NAMALWA (cell line): ENCODE results near the gene CCDC107.
"Not testable (repeated sequence)": the region's sequence is repeated elsewhere in the genome, so short reads cannot be mapped to it uniquely, and the experiment has no call there.

Experiments used
- DNase-seq: peaks from one replicate; pipeline ENCODE4 v3.0.0-alpha.2; 2015; ENCODE audit warnings: low spot score

CCDC107 gene

DNA sequence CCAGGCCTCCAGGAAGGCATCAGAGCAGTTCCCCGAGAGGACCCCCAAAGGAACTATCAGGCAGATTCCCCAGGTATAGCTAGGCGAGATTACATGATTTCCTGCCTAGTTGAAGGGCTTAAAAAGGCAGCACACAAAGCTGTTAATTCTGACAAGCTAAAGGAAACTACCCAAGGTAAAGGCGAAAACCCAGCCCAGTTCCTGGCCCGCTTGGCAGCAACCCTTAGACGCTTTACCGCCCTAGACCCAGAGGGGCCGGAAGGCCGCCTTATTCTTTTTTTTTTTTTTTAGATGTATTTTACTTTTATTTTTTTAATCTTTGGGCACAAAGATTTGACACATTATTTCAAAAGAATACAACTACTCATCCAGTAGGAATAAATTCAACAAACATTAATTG is 19.3 kb upstream of the CCDC107 start:
- DNase-seq, result peak; percentile 53

DNA sequence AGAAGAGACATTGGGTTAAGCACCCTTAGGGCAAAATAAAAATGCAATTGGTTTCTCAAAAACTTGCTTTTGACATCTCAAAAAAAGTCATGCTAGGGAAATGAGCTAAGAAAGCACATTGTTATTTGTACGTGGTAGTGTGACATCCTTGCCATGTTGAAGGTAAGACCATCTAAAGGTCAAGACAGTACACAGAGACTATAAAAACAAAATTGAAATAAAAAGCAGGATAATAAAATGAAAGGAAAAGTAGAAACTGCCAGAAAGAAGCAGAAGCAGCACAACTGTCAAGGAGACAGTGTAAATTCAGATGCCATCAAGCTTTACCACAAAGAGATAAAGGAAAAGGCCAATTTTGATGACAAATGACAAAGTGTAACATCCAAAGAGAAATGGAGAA is 18.9 kb upstream of the CCDC107 start:
- DNase-seq, result not testable (repeated sequence)

DNA sequence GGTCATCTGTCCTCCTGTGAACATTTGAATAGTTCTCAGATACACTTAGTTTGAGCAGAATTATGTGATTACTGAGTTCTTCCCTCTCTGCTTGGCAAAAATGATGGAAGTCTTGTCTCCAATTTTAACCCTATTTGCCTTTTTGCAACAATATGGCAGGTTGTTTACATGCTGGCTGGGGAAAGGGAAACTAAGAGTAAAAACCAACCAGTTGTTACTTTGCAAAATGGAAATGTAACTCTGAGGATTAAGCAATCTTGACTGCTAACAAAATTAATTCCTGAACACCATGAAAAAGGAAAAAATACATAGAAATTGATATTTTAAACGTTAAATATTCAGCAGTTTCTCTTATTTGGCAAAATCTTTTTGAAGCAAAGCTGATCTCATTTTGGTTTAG is 18.5 kb upstream of the CCDC107 start:
- no peak for DNase-seq

DNA sequence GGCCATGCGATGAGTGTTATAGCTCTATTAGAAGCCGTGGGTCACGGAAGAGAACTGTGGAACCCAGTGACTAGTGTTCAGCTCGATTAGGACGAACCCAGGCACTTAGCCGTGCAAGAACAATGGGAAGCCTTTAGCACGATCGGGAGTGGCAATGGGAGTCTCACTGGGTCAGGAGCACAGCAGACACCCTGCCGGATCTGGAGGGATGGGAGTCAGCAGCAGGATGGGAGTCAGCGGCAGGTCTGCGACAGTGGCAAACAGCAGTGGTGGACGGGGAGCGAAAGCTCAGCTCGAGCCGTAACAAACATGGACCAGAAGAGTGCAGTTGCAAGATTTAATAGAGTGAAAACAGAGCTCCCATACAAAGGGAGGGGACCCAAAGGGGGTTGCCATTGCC is 17.7 kb upstream of the CCDC107 start:
- DNase-seq, result not testable (repeated sequence)

DNA sequence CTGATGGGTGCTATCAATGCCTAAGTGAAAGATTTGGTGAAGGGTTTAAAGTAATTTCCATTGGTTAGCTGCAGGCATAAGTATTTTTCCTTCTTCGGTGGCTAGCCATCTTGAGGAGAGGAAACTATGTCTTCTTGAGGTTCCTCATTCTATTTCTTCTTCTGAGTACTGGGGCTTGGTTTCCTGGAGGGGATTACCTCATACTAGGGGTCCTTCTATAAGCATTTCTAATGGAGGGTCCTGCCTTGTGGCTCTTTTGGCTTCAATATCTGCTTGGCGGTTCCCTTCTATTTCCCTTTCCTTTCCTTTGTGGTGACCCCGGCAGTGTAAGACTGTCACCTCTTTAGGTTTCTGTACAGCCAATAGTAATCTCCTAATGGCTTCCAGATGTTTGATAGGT is 16.6 kb upstream of the CCDC107 start:
- DNase-seq, result not testable (repeated sequence)

DNA sequence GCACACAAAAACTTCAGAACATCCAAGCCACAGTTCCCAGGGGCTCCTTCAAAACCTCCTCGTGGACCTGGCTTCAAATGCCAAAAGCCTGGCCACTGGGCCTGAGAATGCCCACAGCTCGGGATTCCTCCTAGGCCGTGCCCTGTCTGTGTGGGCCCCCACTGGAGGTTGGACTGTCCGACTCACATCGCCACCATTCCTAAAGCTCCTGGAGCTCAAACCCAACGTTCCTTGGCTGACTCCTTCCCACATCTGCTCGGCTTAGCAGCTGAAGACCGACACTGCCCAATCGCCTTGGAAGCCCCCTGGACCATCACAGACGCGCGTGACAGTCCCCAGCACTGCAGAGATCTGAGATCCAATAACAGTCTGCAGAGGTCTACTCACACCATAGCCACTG is 15.0 kb upstream of the CCDC107 start:
- DNase-seq, result no peak

DNA sequence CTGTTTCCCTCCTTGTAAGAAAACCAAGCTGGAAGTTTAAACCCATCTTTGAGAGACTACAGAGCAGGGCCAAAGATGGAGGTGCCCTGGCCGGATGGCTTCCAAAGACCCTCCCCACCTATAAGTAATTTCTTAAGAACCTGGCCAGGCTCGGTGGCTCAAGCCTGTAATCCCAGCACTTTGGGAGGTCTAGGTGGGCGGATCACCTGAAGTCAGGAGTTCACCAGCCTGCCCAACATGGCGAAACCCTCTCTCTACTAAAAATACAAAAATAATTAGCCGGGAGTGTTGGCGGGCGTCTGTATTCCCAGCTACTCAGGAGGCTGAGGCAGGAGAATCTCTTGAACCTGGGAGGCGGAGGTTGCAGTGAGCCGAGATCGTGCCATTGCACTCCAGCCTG is 12.4 kb upstream of the CCDC107 start:
- DNase-seq, result not testable (repeated sequence)

DNA sequence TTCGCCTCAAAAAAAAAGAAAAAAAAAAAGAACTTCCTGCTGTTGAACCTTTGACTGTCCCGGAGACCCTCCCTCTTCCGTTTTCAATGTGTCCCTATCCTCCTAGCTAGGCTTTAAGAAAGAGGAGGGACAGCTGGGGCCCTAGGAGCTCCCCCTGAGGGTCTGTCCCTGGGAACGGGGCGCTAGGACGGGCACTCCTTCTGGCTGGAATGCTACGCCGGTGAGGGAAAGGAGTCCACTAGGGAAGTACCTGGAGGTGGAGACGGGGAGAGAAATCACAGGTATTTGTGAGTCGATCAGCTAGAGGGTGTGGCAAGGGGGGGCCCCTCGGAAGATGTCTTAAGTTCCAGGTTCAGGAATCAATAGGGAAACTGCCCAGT is 11.9 kb upstream of the CCDC107 start:
- peak; percentile 50 for DNase-seq

DNA sequence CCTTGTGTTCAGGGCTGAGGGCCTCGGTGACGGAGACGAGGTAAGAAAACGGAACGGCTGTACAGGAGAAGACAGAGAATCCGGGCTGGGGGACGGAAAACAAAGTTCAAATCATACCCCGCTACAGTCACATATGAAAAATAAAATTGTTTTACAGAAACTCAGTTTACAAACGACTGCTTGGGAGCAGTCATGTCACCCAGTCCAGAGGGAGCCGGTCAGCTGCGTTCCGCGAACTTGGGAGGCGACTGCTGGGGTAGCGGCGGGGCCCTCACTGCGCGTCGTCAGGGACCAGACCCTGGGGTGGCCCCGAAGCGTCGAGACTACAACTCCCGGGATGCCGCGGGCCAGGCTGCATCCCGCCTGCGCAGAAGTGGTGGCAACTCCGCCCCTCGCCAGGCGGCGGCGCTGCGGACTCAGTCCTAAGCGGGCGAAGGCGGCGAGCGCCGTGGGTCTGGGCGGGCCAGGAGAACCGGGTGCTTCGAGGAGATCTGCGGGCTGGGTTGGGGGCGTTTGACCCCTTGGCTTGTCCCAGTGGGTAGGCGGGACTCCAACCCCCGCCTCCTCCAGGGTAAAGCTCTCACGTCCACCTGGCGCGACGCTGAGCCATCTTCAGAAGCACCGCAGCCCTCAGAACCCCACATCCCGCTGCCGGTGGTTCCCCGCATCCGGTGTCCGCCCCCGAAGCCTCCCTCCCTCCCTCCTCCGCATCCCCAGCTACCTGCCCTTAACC is 11.4 kb upstream of the CCDC107 start:
- DNase-seq, result peak; percentile 94

DNA sequence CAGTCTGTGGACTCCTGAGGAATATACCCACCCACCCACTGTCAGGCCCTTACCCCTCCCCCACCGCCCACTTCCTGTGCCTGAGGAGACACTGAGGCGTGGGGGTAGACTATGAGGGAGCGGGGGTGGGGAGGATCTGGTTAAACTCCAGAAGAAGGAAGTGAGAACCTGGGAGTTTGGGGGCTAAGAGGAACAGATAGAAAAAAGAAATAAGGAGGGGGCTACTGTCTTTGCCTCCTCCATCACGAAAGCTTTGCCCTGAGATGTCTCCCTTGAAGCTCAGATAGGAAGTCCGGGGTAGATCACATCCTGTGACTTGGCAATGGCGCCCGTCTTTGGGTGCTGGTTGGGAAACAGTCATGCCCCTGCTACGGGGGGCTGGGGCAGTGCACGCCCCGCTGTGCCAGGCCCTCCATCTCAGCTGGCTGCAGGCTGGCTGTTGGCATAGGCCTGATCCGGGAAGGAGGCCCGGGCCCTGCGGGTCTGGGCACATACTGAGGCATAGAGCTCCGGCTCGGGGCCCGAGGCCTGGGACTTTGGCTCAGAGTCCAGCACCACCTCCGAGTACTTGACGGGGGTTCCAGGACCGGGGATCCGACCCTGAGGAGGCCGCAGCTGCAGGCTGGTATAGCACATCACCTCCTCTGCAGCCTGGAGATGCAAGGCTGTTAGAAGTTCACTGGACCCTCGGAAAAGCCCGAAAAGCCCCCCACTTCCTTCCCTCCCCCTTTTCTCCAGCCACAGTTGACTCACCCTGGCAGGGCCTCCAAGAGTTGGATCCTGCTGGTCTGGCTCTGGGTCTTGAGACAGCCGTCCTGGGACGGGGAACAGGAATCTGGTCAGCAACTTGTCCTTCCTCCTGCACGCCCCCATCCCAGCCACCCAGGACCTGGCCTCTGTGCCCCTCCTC is 8.4 kb upstream of the CCDC107 start:
- peak; percentile 49 for DNase-seq

DNA sequence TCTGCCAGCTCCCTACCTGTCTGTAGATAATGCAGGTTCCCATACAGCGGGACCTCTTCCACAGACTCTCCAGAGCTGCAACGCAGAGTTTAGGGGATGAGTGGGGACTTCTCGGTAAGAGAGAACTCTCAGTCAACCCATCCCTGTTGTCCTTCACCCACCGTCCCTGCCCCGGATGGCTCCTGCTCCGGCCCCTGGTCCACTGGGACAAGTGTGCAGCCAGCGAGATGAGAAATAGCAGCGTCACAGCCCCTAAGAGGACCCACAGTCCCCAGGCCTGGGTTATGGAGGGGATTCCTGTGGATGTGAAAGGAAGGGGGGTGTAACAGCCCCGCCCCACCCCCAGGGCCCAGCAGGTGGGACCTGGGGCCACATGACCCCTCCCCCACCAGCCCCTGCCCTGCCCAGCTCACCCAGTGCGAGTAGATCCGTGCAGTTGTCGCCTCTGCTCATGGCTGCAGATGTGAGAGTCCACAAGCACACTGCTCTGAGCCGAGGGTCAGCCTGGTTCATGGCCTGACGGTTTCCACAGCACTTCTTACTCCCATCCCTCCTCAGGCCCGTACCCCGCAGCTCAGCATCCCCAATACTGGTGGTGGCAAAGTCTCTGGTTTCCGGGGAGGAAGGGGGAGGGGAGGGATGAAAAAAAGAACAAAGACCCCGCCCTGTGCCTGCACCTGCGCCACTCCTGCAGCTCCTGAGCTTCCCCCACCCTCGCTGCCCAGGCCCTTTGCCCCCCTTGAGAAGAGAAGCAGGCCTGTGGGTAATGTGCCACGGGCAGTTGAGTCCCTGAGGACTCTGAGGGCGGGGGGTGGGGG is 7.5 kb upstream of the CCDC107 start, which contains the start of gene SIT1:
Gene SIT1, minus strand, starts transcription at position 591 of the 818 bp plus-strand sequence. Its CDS starts 78 bp downstream, at position 513.
- DNase-seq, result peak; percentile 50

DNA sequence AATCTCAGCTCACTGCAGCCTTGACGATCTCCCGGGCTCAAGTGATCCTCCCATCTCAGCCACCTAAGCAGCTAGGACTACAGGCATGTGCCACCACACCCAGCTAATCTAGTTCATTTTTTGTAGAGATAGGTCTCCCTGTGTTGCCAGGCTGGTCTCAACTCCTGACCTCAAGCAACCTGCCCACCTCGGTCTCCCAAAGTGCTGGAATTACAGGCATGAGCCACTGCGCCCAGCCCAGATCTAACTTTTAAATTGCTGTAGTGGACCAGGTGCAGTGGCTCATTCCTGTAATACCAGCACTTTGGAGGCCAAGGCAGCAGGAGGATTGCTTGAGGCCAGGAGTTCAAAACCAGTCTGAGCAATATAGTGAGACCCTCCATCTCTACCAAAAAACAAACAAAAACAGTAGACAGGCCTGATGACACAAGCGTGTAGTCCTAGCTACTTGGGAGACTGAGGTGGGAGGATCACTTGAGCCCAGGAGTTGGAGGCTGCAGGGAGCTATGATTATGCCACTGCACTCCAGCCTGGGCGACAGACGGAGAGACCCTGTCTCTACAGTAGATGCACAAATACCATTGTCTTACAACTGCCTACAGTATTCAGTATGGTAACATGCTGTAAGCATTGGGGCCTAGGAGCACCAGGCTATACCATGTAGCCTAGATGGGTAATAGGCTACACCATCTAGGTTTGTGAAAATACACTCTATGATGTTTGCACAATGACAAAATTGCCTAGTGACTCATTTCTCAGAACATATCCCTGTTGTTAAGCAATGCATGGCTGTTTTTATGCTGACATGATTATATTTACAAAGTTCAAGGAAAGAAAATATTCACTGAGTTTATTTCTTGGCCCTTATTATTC is 5.9 kb upstream of the CCDC107 start:
- DNase-seq, result no peak

DNA sequence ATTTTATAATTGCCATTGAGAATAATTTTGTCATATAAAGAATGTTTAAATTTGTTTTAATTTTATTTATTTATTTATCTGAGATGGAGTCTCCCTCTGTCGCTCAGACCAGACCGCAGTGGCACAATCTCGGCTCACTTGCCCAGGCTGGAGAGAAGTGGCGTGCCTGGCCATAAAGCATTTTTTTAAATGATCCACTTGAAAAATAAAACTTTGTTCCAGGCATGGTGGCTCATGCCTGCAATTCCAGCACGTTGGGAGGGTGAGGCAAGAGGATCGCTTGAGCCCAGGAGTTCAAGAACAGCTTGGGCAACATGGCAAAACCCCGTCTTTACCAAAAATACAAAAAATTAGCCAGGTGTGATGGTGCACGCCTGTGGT is 5.3 kb upstream of the CCDC107 start:
- DNase-seq, result no peak

DNA sequence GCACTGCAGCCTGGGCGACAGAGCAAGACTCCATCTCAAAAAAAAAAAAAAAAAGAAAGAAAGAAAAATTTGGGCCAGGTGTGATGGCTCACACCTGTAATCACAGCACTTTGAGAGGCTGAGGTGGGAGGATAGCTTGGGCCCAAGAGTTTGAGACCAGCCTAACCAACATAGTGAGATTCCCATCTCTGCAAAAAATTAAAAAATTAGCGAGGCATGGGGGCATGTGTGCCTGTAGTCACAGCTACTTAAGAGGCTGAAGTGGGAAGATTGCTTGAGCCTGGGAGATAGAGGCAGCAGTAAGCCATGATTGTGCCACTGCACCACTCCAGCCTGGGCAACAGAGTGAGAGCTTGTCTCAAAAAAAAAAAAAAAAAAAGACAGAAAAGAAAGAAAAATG is 4.5 kb upstream of the CCDC107 start:
- no peak for DNase-seq

DNA sequence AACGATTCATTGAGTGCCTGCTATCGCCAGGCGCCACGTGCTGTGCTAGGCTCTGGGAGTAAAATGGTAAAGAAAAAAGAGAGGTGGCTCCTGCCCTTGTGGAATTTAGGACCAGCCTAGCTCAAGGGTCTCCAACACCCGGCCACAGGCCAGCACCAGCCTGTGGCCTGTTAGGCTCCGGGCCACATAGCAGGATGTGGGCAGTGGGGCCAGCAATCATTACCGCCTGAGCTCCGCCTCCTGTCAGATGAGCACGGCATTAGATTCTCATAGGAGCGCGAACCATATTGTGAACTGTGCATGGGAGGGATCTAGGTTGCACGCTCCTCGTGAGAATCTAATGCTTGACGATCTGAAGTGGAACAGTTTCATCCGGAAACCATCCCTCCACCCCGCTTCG is 1.7 kb upstream of the CCDC107 start:
- no peak for DNase-seq

DNA sequence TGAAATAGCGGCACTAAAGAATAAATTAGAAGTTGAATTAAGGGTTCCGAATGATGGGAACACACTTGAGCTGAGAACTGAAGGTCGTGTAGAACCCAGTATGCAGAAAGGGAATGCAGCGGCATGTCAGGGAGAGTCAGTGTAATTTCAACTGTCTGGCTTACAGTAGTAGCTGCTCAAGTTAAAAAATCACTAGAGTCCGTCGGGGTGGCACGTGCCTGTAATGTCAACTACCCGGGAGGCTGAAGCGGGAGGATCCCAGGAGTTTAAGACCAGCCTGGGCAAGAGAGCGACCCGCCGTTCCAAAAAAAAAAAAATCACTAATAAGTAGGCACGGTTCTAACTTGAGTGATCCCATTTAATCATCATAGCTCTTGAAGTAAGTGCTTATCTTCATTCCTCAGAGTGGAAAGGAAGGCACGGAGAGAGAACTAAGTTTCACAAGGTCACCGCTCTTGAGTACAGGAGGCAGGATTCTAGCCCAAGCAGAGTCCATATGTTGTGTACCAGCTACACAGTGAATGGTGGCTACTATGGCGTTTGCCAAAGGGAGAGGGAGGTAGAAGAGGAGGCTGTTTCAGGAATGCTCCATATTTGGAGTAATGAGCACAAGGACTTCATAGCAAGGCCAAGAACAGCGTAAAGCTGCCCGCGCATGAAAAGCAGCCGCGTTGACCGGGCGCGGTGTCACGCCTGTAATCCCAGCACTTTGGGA is 1.1 kb upstream of the CCDC107 start:
- DNase-seq, result no peak

DNA sequence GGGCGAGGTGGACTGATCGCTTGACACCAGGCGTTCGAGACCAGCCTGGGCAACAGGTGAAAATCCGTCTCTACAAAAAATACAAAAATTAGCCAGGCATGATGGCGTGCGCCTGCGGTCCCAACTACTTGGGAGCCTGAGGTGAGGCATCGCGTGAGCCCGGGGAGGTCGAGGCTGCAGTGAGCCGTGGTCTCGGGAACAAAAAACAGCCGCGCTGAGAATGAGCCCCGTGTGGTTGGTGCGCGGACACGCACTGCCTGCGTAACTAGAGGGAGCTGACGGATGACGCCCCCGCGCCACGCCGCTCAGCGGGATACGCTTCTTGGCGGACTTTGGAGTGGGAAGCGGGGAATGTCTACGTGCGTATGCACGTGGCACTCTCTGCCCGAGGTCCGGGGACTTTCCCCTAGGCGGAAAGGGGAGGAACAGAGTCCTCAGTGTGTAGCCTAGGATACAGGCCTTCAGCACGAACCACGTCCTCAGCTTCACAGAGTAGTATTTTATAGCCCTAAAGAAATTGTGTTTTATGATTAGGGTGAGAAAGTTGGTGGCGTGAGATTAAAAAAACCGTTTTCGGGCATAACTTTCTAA is 451 bp upstream of the CCDC107 start, which contains the start of gene RMRP:
Gene RMRP, minus strand, starts transcription at position 474 of the 591 bp plus-strand sequence.
- peak; percentile 97 for DNase-seq

DNA sequence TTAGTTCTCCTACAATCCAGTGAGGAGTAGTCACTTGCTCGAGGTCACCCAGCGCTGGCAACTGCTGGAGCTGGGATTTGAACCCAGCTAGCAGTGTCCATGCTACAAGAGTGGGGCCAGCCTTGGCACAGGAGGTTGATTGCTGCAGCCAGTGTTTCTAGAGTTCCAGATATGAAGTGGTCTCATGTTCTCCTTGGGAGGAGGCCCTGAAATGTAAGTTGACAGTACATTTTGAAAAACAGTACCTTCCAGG is 802 bp downstream of the CCDC107 start:
- no peak for DNase-seq

DNA sequence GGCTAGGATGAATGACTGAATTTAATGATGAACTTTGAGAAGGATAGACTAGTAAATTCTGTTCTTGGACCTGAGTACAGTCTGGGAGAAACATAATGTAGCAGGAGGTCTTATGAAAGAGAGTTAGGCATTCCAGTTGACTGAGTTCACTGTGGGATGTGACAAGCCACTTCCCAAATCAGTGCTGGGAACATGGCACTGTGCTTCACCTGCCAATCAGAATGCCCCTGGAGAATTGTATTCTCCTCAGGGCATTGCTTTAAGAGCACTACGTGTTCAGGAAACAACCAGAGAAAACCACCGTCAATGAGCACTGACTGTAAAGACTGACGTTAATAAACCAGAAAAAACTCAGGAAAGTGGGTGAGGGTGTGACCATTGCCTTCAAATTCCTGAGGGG is 1.2 kb downstream of the CCDC107 start:
- no peak for DNase-seq

DNA sequence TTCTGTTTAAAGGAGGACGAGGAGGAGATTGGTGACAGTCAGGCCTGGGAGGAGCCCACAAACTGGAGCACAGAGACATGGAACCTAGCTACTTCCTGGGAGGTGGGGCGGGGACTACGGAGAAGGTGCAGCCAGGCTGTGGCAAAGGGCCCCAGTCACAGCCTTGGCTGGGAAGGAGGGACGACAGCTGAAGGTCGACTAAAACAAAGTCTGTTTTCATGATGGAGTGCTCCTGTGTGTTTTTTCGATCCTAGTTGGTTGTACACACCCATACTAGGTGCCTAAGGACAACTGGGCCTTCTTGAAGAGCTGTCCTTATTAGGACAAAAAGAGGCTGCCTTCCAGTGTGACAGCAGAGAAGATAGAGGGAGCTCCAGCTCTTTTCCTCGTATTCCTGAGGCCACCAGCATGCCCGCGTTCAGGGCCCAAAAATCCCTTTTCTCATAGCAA is 2.9 kb downstream of the CCDC107 start:
- no peak for DNase-seq
